ENCODE data around the gene BUB3.
"Not testable (repeated sequence)": the region's sequence is repeated elsewhere in the genome, so short reads cannot be mapped to it uniquely, and the experiment has no call there.

DNA sequence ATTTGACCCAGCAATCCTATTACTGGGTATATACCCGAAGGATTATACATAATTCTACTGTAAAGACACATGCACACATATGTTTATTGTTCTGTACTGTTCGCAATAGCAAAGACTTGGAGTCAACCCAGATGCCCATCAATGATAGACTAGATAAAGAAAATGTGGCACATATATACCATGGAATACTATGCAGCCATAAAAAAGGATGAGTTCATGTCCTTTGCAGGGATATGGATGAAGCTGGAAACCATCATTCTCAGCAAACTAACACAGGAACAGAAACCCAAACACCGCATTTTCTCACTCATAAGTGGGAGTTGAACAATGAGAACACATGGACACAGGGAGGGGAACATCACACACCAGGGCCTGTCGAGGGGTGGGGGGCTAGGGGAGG is 24.2 kb downstream of the BUB3 start:
- TF ChIP-seq, protein P1, sequence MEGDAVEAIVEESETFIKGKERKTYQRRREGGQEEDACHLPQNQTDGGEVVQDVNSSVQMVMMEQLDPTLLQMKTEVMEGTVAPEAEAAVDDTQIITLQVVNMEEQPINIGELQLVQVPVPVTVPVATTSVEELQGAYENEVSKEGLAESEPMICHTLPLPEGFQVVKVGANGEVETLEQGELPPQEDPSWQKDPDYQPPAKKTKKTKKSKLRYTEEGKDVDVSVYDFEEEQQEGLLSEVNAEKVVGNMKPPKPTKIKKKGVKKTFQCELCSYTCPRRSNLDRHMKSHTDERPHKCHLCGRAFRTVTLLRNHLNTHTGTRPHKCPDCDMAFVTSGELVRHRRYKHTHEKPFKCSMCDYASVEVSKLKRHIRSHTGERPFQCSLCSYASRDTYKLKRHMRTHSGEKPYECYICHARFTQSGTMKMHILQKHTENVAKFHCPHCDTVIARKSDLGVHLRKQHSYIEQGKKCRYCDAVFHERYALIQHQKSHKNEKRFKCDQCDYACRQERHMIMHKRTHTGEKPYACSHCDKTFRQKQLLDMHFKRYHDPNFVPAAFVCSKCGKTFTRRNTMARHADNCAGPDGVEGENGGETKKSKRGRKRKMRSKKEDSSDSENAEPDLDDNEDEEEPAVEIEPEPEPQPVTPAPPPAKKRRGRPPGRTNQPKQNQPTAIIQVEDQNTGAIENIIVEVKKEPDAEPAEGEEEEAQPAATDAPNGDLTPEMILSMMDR (IDR thresholded peaks at IDR 0.05; ENCODE audit: poor library complexity): not testable (repeated sequence)
- TF ChIP-seq EZH2phosphoT487 (IDR thresholded peaks at IDR 0.05; ENCODE audit: low read depth, severe bottlenecking, unreplicated experiment): not testable (repeated sequence)

Measured in hepatocyte (in vitro differentiated cells).